HepG2 (cell line): ENCODE results near the gene TTC38. TPM values are rescaled to one million over a fixed set of nuclear protein-coding genes. Genes with fewer than 3 reads are reported as not detected.
A peak's percentile ranks its signal among the peaks of the same experiment; 100 is the strongest.

ENCODE experiments used
- ATF5 ChIP-seq: sonication (generic); formaldehyde crosslinking; IDR thresholded peaks from 2 replicates; pipeline ENCODE4 v1.4.0; 2020; ENCODE audit warnings: mild to moderate bottlenecking, low read depth, missing genetic modification reagents
- BRCA1 ChIP-seq: sonication (generic); formaldehyde crosslinking; IDR thresholded peaks from 2 replicates; pipeline ENCODE4 v1.4.0; 2020; ENCODE audit warnings: missing genetic modification reagents
- CAMTA2 ChIP-seq: sonication (generic); formaldehyde crosslinking; IDR thresholded peaks from 2 replicates; pipeline ENCODE4 v1.4.0; 2020; ENCODE audit warnings: mild to moderate bottlenecking, missing genetic modification reagents, borderline replicate concordance
- CSRNP2 ChIP-seq: sonication (generic); formaldehyde crosslinking; conservative IDR thresholded peaks from 2 replicates; pipeline ENCODE4 v1.8.0; 2022; ENCODE audit warnings: low read depth, missing genetic modification reagents
- FOXM1 ChIP-seq: sonication (generic); formaldehyde crosslinking; IDR thresholded peaks from 2 replicates; pipeline ENCODE4 v1.5.0; 2020; ENCODE audit warnings: missing genetic modification reagents
- JDP2 ChIP-seq: sonication (generic); formaldehyde crosslinking; IDR thresholded peaks from 2 replicates; pipeline ENCODE4 v1.8.1; 2022; ENCODE audit warnings: missing genetic modification reagents, borderline replicate concordance
- KDM5A ChIP-seq: fragments of 200-600 bp; sonication (generic); IDR thresholded peaks from 2 replicates; pipeline ENCODE4 v1.7.0; 2018; ENCODE audit warnings: antibody characterized with exemption, mild to moderate bottlenecking, low read length, borderline replicate concordance
- MEIS2 ChIP-seq: sonication (generic); formaldehyde crosslinking; IDR thresholded peaks from 2 replicates; pipeline ENCODE4 v1.9.0; 2021; ENCODE audit warnings: mild to moderate bottlenecking, missing genetic modification reagents
- NCOA1 ChIP-seq: sonication (generic); formaldehyde crosslinking; IDR thresholded peaks from 2 replicates; pipeline ENCODE4 v1.9.0; 2021; ENCODE audit warnings: missing genetic modification reagents
- NKX3-1 ChIP-seq: sonication (generic); formaldehyde crosslinking; IDR thresholded peaks from 2 replicates; pipeline ENCODE4 v1.5.0; 2020; ENCODE audit warnings: missing genetic modification reagents
- RAD51 ChIP-seq: fragments of 450-650 bp; IDR thresholded peaks from 2 replicates; pipeline ENCODE4 v1.6.1; 2016; ENCODE audit warnings: borderline replicate concordance
- SALL1 ChIP-seq: sonication (generic); formaldehyde crosslinking; IDR thresholded peaks from 2 replicates; pipeline ENCODE4 v1.8.0; 2022; ENCODE audit warnings: mild to moderate bottlenecking, missing genetic modification reagents
- SMARCC2 ChIP-seq: fragments of 450-650 bp; IDR thresholded peaks from 2 replicates; pipeline ENCODE4 v1.6.1; 2017; ENCODE audit warnings: antibody characterized with exemption, mild to moderate bottlenecking
- SOX5 ChIP-seq: IDR thresholded peaks from 2 replicates; pipeline ENCODE4 v1.6.1; 2016; ENCODE audit warnings: borderline replicate concordance
- ZFP36 ChIP-seq: fragments of 150-350 bp; IDR thresholded peaks from 2 replicates; pipeline ENCODE4 v1.6.1; 2018; ENCODE audit warnings: borderline replicate concordance, low read length, low read depth; ENCODE audit not compliant: partially characterized antibody
- ZFY ChIP-seq: sonication (generic); formaldehyde crosslinking; IDR thresholded peaks from 2 replicates; pipeline ENCODE4 v1.4.0; 2020; ENCODE audit warnings: missing genetic modification reagents
- ZIK1 ChIP-seq: sonication (generic); formaldehyde crosslinking; IDR thresholded peaks from 2 replicates; pipeline ENCODE4 v1.5.0; 2020; ENCODE audit warnings: mild to moderate bottlenecking, low read depth, missing genetic modification reagents, borderline replicate concordance
- ZKSCAN1 ChIP-seq: fragments of 150-350 bp; IDR thresholded peaks from 2 replicates; pipeline ENCODE4 v1.6.1; 2014; ENCODE audit warnings: low read length
- ZNF333 ChIP-seq: sonication (generic); formaldehyde crosslinking; IDR thresholded peaks from 2 replicates; pipeline ENCODE4 v1.4.0; 2020; ENCODE audit warnings: mild to moderate bottlenecking, missing genetic modification reagents, borderline replicate concordance
- ZNF432 ChIP-seq: sonication (generic); formaldehyde crosslinking; IDR thresholded peaks from 2 replicates; pipeline ENCODE4 v1.5.0; 2020; ENCODE audit warnings: missing genetic modification reagents, mild to moderate bottlenecking, borderline replicate concordance
- ZNF501 ChIP-seq: sonication (generic); formaldehyde crosslinking; IDR thresholded peaks from 2 replicates; pipeline ENCODE4 v1.5.1; 2020; ENCODE audit warnings: mild to moderate bottlenecking, moderate library complexity, missing genetic modification reagents
- ZNF687 ChIP-seq: sonication (generic); formaldehyde crosslinking; IDR thresholded peaks from 2 replicates; pipeline ENCODE4 v1.5.1; 2020; ENCODE audit warnings: mild to moderate bottlenecking, missing genetic modification reagents, moderate library complexity
- ZNF772 ChIP-seq: sonication (generic); formaldehyde crosslinking; IDR thresholded peaks from 2 replicates; pipeline ENCODE4 v1.5.0; 2020; ENCODE audit warnings: mild to moderate bottlenecking, missing genetic modification reagents
- polyA plus RNA-seq, 8 experiments: library from polyadenylated mRNA; depleted of rRNA in 3 of 8; stranded (reverse) in 7 of 8; unstranded in 1 of 8; fragments of >200 nt; fragmentation: Illumina TruSeq in 4 of 8; extraction: Trizol in 4 of 8; gene quantifications; 2 replicates each; pipeline versions ENCODE4 v1.2.1 to v1.2.3, GENCODE V29; 2011 to 2016; ENCODE audit warnings: low read depth in 4 of 8, missing spikeins in 1 of 8, mixed read lengths in 1 of 8; ENCODE audit not compliant: insufficient read depth in 1 of 8
- total RNA-seq, 5 experiments: library from RNA; depleted of rRNA; stranded (reverse); fragments of >200 nt; fragmentation: Illumina TruSeq; extraction: Trizol; gene quantifications; 2 replicates each; pipeline ENCODE4 v1.2.3, GENCODE V29; 2016; ENCODE audit warnings: low read depth in 1 of 5

TTC38 gene
- total and polyA plus RNA-seq, 2 of the 13 experiments (the other 11 are each of a cell fraction or from before 2014, with no cell fraction given) = 101 to 105 TPM

GRCh38 chr22:46250035-46250782 lies 17.6 kb upstream of the TTC38 start, which contains the start of gene CDPF1 (continued):
- TF ChIP-seq FOXM1 (CRISPR knock-in tag) (no peak), CSRNP2 (CRISPR knock-in tag) (no peak), SALL1 (CRISPR knock-in tag) (peak; percentile 66; the same call in 1 of the 2 replicates), ZNF333 (CRISPR knock-in tag) (peak; percentile 55; the same call in 1 of the 2 replicates), JDP2 (CRISPR knock-in tag) (peak; percentile 23; the same call in 1 of the 2 replicates), ZNF772 (CRISPR knock-in tag) (peak; percentile 91), NKX3-1 (CRISPR knock-in tag) (no peak; the same call in 1 of the 2 replicates), ZKSCAN1 (no peak), ZFY (CRISPR knock-in tag) (peak; percentile 87), ZNF501 (CRISPR knock-in tag) (peak; percentile 88), KDM5A (no peak; the same call in 1 of the 2 replicates), SMARCC2 (no peak), ZNF687 (CRISPR knock-in tag) (peak; percentile 98), SOX5 (CRISPR knock-in tag) (peak; percentile 64; the same call in 1 of the 2 replicates), RAD51 (no peak), ZFP36 (no peak), CAMTA2 (CRISPR knock-in tag) (peak; percentile 49; the same call in 1 of the 2 replicates), ZIK1 (CRISPR knock-in tag) (peak; percentile 90), ATF5 (no peak; the same call in none of the 2 replicates), ZNF432 (CRISPR knock-in tag) (no peak), NCOA1 (CRISPR knock-in tag) (0 out of 2 replicates have a peak, but pooled peaks have one; percentile 69), MEIS2 (CRISPR knock-in tag) (peak; percentile 52; the same call in 1 of the 2 replicates), BRCA1 (CRISPR knock-in tag) (peak; percentile 77; the same call in 1 of the 2 replicates)
